Astrocyte (in vitro differentiated cells and primary cell): ENCODE results near the gene CYTH3. TPM values are rescaled to one million over a fixed set of nuclear protein-coding genes. Genes with fewer than 3 reads are reported as not detected.

Experiments used
- DNase-seq: peaks from one replicate; pipeline ENCODE4 v3.0.0-alpha.2; 2010; ENCODE audit warnings: low read depth
- FAIRE-seq: peaks from 2 replicates; lab custom pipeline; 2011; peaks lifted over from hg19 to GRCh38; lab: Jason Lieb, UNC
- H2AFZ ChIP-seq: 2 replicates; pipeline ENCODE4 v1.6.0; 2012; ENCODE audit warnings: low read depth, low read length, inconsistent platforms
- H3K27ac ChIP-seq: 2 replicates; pipeline ENCODE4 v1.5.1; 2011; ENCODE audit warnings: low read depth, low read length, inconsistent platforms
- H3K27me3 ChIP-seq: 2 replicates; pipeline ENCODE4 v1.6.0; 2011; ENCODE audit warnings: low read length, inconsistent platforms; ENCODE audit not compliant: insufficient read depth
- H3K36me3 ChIP-seq: 2 replicates; pipeline ENCODE4 v1.5.1; 2011; ENCODE audit warnings: low read length, inconsistent platforms; ENCODE audit not compliant: insufficient read depth
- H3K4me1 ChIP-seq: 2 replicates; pipeline ENCODE4 v1.5.1; 2011; ENCODE audit warnings: low read length, inconsistent platforms; ENCODE audit not compliant: insufficient read depth
- H3K4me2 ChIP-seq: 2 replicates; pipeline ENCODE4 v1.6.0; 2012; ENCODE audit warnings: low read length, inconsistent platforms
- H3K4me3 ChIP-seq: 2 replicates; pipeline ENCODE4 v1.5.1; 2011; ENCODE audit warnings: low read depth, mild to moderate bottlenecking, low read length, inconsistent platforms; ENCODE audit not compliant: insufficient read depth
- H3K79me2 ChIP-seq: 2 replicates; pipeline ENCODE4 v1.6.0; 2012; ENCODE audit warnings: mild to moderate bottlenecking, low read length, inconsistent platforms; ENCODE audit not compliant: insufficient read depth
- H3K9ac ChIP-seq: 2 replicates; pipeline ENCODE4 v1.6.0; 2012; ENCODE audit warnings: mild to moderate bottlenecking, low read length, inconsistent platforms
- H3K9me3 ChIP-seq: 2 replicates; pipeline ENCODE4 v1.5.1; 2012; ENCODE audit warnings: low read depth, mild to moderate bottlenecking, low read length, inconsistent platforms; ENCODE audit not compliant: insufficient read depth
- H4K20me1 ChIP-seq: 2 replicates; pipeline ENCODE4 v1.6.0; 2012; ENCODE audit warnings: low read length, inconsistent platforms; ENCODE audit not compliant: insufficient read depth
- H3K27ac Mint-ChIP-seq: one replicate; pipeline ENCODE4 v1.8.0; 2021; ENCODE audit warnings: mild to moderate bottlenecking, mixed read lengths; ENCODE audit not compliant: unreplicated experiment
- H3K27me3 Mint-ChIP-seq: one replicate; pipeline ENCODE4 v1.8.0; 2021; ENCODE audit warnings: low read depth, mixed read lengths; ENCODE audit not compliant: unreplicated experiment
- H3K36me3 Mint-ChIP-seq: one replicate; pipeline ENCODE4 v1.8.0; 2021; ENCODE audit warnings: low read depth, mixed read lengths; ENCODE audit not compliant: unreplicated experiment
- H3K4me1 Mint-ChIP-seq: one replicate; pipeline ENCODE4 v1.8.0; 2021; ENCODE audit warnings: low read depth, mixed read lengths; ENCODE audit not compliant: unreplicated experiment
- H3K4me3 Mint-ChIP-seq: one replicate; pipeline ENCODE4 v1.8.0; 2021; ENCODE audit warnings: mild to moderate bottlenecking, moderate library complexity, mixed read lengths; ENCODE audit not compliant: unreplicated experiment
- H3K9me3 Mint-ChIP-seq: one replicate; pipeline ENCODE4 v1.8.0; 2021; ENCODE audit warnings: mild to moderate bottlenecking, mixed read lengths; ENCODE audit not compliant: unreplicated experiment
- CTCF ChIP-seq: IDR thresholded peaks from 2 replicates; pipeline ENCODE4 v1.5.1; 2011; ENCODE audit warnings: low read depth, mild to moderate bottlenecking, inconsistent platforms, low read length, moderate library complexity; ENCODE audit not compliant: insufficient read depth
- EZH2 ChIP-seq: IDR thresholded peaks from 2 replicates; pipeline ENCODE4 v1.6.1; 2012; ENCODE audit warnings: mild to moderate bottlenecking, low read length, inconsistent platforms; ENCODE audit not compliant: insufficient read depth
- total RNA-seq: library from RNA; stranded (reverse); gene quantifications from 2 replicates; pipeline ENCODE4 v1.2.1, GENCODE V29; 2021

Gene CYTH3
- total RNA-seq, 1 donor from 2014 or later: 29.3 TPM

- Histone ChIP-seq H2AFZ (no peak overlapping the region), H3K4me3 (no peak overlapping the region), H3K27me3 (no peaks in the 10 kb centered on the region), H4K20me1 (peaks cover 34% of the 10 kb centered on the region), H3K9ac (no peak overlapping the region), H3K4me2 (no peak overlapping the region), H3K9me3 (no peaks in the 10 kb centered on the region), H3K36me3 (no peaks in the 10 kb centered on the region), H3K4me1 (no peaks in the 10 kb centered on the region), H3K79me2 (peaks cover 62% of the 10 kb centered on the region), H3K27ac (no peak overlapping the region)
- peaks cover 10% of the 10 kb centered on the region for H3K4me1 Mint-ChIP-seq
- no peak for DNase-seq
- no peak overlapping the region for H3K27ac Mint-ChIP-seq
- FAIRE-seq: peak; percentile 43
- no peak overlapping the region for H3K4me3 Mint-ChIP-seq
- H3K36me3 Mint-ChIP-seq: peaks cover 4% of the 10 kb centered on the region
- TF ChIP-seq CTCF (no peak), EZH2 (no peak)
- no peaks in the 10 kb centered on the region for H3K27me3 Mint-ChIP-seq
- no peaks in the 10 kb centered on the region for H3K9me3 Mint-ChIP-seq
Measured at GRCh38 chr7:6198689-6199595, 73.5 kb downstream of the CYTH3 start.

DNA sequence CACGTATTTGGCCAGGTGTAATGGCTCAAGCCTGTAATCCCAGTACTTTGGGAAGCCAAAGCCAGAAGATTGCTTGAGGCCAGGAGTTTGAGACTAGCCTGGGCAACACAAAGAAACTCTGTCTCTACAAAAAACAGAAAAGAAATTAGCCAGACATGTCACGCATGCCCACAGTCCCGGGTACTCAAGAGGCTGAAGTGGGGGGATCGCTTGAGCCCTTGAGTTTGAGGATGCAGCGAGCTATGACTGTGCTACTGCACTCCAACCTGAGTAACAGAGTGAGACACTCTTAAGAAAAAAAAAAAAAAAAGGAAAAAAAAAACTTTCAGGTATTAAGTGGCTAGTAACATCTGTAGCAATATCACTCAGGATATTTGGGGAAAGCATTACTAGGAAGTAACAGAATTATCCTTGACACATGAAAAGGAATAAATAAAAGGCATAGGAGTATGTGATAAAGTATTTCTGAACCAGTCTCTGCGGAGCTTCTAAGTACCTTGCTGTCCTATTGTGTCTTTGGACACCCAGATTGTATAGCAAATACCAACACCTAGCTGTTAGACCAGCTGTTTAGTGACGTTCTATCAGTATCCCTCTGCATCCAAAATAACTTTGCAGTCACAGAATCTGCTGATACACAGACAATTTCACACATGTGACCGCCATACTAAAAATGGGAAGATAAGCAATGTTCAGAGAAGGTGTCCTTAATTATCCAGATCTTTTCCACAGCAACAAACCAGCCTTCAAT, 74.4 kb downstream of the CYTH3 start:
- peaks cover 64% of the 10 kb centered on the region for H3K79me2 ChIP-seq
- peaks cover 10% of the 10 kb centered on the region for H3K4me1 Mint-ChIP-seq
- no peak overlapping the region for H3K4me2 ChIP-seq
- FAIRE-seq (no peak), DNase-seq (no peak)
- peaks cover 4% of the 10 kb centered on the region for H3K36me3 Mint-ChIP-seq
- H3K9me3 Mint-ChIP-seq: no peaks in the 10 kb centered on the region
- TF ChIP-seq CTCF (no peak), EZH2 (no peak)
- H3K27ac ChIP-seq: no peak overlapping the region
- no peaks in the 10 kb centered on the region for H3K36me3 ChIP-seq
- H4K20me1 ChIP-seq: peaks cover 39% of the 10 kb centered on the region
- no peak overlapping the region for H3K4me3 ChIP-seq
- H3K27ac Mint-ChIP-seq: no peak overlapping the region
- H3K27me3 Mint-ChIP-seq: no peaks in the 10 kb centered on the region
- no peak overlapping the region for H2AFZ ChIP-seq
- H3K9me3 ChIP-seq: no peaks in the 10 kb centered on the region
- H3K4me1 ChIP-seq: no peaks in the 10 kb centered on the region
- no peaks in the 10 kb centered on the region for H3K27me3 ChIP-seq
- no peak overlapping the region for H3K4me3 Mint-ChIP-seq
- H3K9ac ChIP-seq: no peak overlapping the region
